ENCODE data around the gene TKT. TPM values are rescaled to one million over a fixed set of nuclear protein-coding genes. Genes with fewer than 3 reads are reported as not detected.

The TKT gene
- total RNA-seq, 4 donors from 2014 or later: 18.5 to 41.3 (median 23.8) TPM

GRCh38 chr3:53226142-53226840, 29.5 kb downstream of the TKT start:
- Histone ChIP-seq H3K36me3 (peaks cover 7 to 81% of the 10 kb centered on the region in 2 donors), H3K9me3 (no peaks in the 10 kb centered on the region), H3K27ac (no peak overlapping the region), H3K4me1 (no peaks in the 10 kb centered on the region), H3K4me3 (no peak overlapping the region), H3K27me3 (no peaks in the 10 kb centered on the region)
- no peak for DNase-seq
- no peak for ATAC-seq
- no peak for TF ChIP-seq POLR2A (IDR thresholded peaks at IDR 0.05)
- no peak for TF ChIP-seq CTCF (IDR thresholded peaks at IDR 0.05 in 4 of 5, conservative IDR thresholded peaks at IDR 0.05 in 1 of 5)
- intact Hi-C loops (cut with DNase I; ENCODE audit: low total_unique reads): loop anchor here (10.0 kb wide), 1 partner anchor 489 kb away; no protein-coding TSS in a partner anchor
- in situ Hi-C loops (cut with MboI; ENCODE audit: low sequenced_read_pairs in 4 of 4): no loop called here

GRCh38 chr3:53225651-53226050, 30.2 kb downstream of the TKT start:
- DNase-seq: no peak
- in situ Hi-C loops (cut with MboI; ENCODE audit: low sequenced_read_pairs in 4 of 4): no loop called here
- no peaks in the 10 kb centered on the region for H3K9me3 ChIP-seq

GRCh38 chr3:53225181-53225580, 30.6 kb downstream of the TKT start:
- no peaks in the 10 kb centered on the region for H3K9me3 ChIP-seq
- DNase-seq (no peak), ATAC-seq (no peak)
- H3K36me3 ChIP-seq: peaks cover 7 to 70% of the 10 kb centered on the region in 2 donors
- H3K4me1 ChIP-seq: no peaks in the 10 kb centered on the region
- intact Hi-C loops (cut with DNase I; ENCODE audit: low total_unique reads): loop anchor here (10.0 kb wide), 1 partner anchor 490 kb away; no protein-coding TSS in a partner anchor
- H3K4me3 ChIP-seq: no peak overlapping the region
- in situ Hi-C loops (cut with MboI; ENCODE audit: low sequenced_read_pairs in 4 of 4): no loop called here
- no peak for TF ChIP-seq POLR2A (IDR thresholded peaks at IDR 0.05)
- TF ChIP-seq CTCF (IDR thresholded peaks at IDR 0.05 in 4 of 5, conservative IDR thresholded peaks at IDR 0.05 in 1 of 5): no peak
- H3K27me3 ChIP-seq: no peaks in the 10 kb centered on the region
- no peak overlapping the region for H3K27ac ChIP-seq

More at GRCh38 chr3:53225651-53226050, 30.2 kb downstream of the TKT start:
- H3K27me3 ChIP-seq: no peaks in the 10 kb centered on the region
- H3K4me1 ChIP-seq: no peaks in the 10 kb centered on the region
- no peak for ATAC-seq
- peaks cover 7 to 74% of the 10 kb centered on the region in 2 donors for H3K36me3 ChIP-seq
- intact Hi-C loops (cut with DNase I; ENCODE audit: low total_unique reads): loop anchor here (10.0 kb wide), 1 partner anchor 489 kb away; no protein-coding TSS in a partner anchor
- H3K4me3 ChIP-seq: no peak overlapping the region
- no peak overlapping the region for H3K27ac ChIP-seq
- TF ChIP-seq CTCF (IDR thresholded peaks at IDR 0.05 in 4 of 5, conservative IDR thresholded peaks at IDR 0.05 in 1 of 5) (no peak), POLR2A (IDR thresholded peaks at IDR 0.05) (no peak)

GRCh38 chr3:53224536-53224935, 31.3 kb downstream of the TKT start:
- intact Hi-C loops (cut with DNase I; ENCODE audit: low total_unique reads) (loop anchor here (10.0 kb wide), 1 partner anchor 490 kb away; no protein-coding TSS in a partner anchor), in situ Hi-C loops (cut with MboI; ENCODE audit: low sequenced_read_pairs in 4 of 4) (no loop called here)
- TF ChIP-seq POLR2A (IDR thresholded peaks at IDR 0.05): no peak
- Histone ChIP-seq H3K4me1 (no peaks in the 10 kb centered on the region), H3K4me3 (no peak overlapping the region), H3K9me3 (no peaks in the 10 kb centered on the region), H3K27ac (no peak overlapping the region), H3K36me3 (peaks cover 7 to 63% of the 10 kb centered on the region in 2 donors), H3K27me3 (no peaks in the 10 kb centered on the region)
- DNase-seq (no peak), ATAC-seq (no peak)

GRCh38 chr3:53224026-53224425, 31.8 kb downstream of the TKT start:
- Histone ChIP-seq H3K4me3 (no peak overlapping the region), H3K27me3 (no peaks in the 10 kb centered on the region), H3K4me1 (no peaks in the 10 kb centered on the region), H3K36me3 (peaks cover 7 to 58% of the 10 kb centered on the region in 2 donors), H3K9me3 (no peaks in the 10 kb centered on the region), H3K27ac (no peak overlapping the region)
- no peak for DNase-seq
- ATAC-seq: no peak
- intact Hi-C loops (cut with DNase I; ENCODE audit: low total_unique reads): loop anchor here (10.0 kb wide), 1 partner anchor 491 kb away; no protein-coding TSS in a partner anchor
- TF ChIP-seq CTCF (IDR thresholded peaks at IDR 0.05 in 4 of 5, conservative IDR thresholded peaks at IDR 0.05 in 1 of 5) (no peak), POLR2A (IDR thresholded peaks at IDR 0.05) (no peak)
- in situ Hi-C loops (cut with MboI; ENCODE audit: low sequenced_read_pairs in 4 of 4): no loop called here
